H9 (cell line): ENCODE measurements around the gene MED27. TPM values are rescaled to one million over a fixed set of nuclear protein-coding genes. Genes with fewer than 3 reads are reported as not detected.

ENCODE experiments used
- DNase-seq: peaks from one replicate; pipeline ENCODE4 v3.0.0-alpha.2; 2017
- H2AFZ ChIP-seq: one replicate; pipeline ENCODE4 v1.6.1; 2013; ENCODE audit warnings: mild to moderate bottlenecking, low read length, control low read depth, moderate library complexity
- H2AK5ac ChIP-seq: 2 replicates; pipeline ENCODE4 v1.6.1; 2013; ENCODE audit warnings: low read length, control low read depth, mixed read lengths; ENCODE audit not compliant: insufficient read length
- H2BK120ac ChIP-seq: one replicate; pipeline ENCODE4 v1.6.1; 2013; ENCODE audit warnings: low read depth, mild to moderate bottlenecking, low read length, control low read depth, inconsistent platforms; ENCODE audit not compliant: poor library complexity, severe bottlenecking
- H2BK12ac ChIP-seq: 2 replicates; pipeline ENCODE4 v1.6.1; 2013; ENCODE audit warnings: low read length, control low read depth, mixed read lengths, low read depth; ENCODE audit not compliant: insufficient read length
- H2BK15ac ChIP-seq: 2 replicates; pipeline ENCODE4 v1.6.1; 2013; ENCODE audit warnings: low read depth, low read length, control low read depth
- H2BK20ac ChIP-seq: one replicate; pipeline ENCODE4 v1.6.1; 2013; ENCODE audit warnings: low read depth, mild to moderate bottlenecking, low read length, control low read depth, inconsistent platforms; ENCODE audit not compliant: poor library complexity, severe bottlenecking
- H2BK5ac ChIP-seq: 2 replicates; pipeline ENCODE4 v1.6.1; 2013; ENCODE audit warnings: low read length, control low read depth, mixed read lengths; ENCODE audit not compliant: insufficient read length
- H3K14ac ChIP-seq: 2 replicates; pipeline ENCODE4 v1.6.1; 2013; ENCODE audit warnings: low read length, control low read depth; ENCODE audit not compliant: insufficient read depth
- H3K18ac ChIP-seq: 2 replicates; pipeline ENCODE4 v1.6.1; 2013; ENCODE audit warnings: low read depth, mild to moderate bottlenecking, mixed read lengths, low read length, control low read depth; ENCODE audit not compliant: insufficient read length
- H3K23ac ChIP-seq: 2 replicates; pipeline ENCODE4 v1.6.1; 2013; ENCODE audit warnings: low read length, control low read depth, mixed read lengths, low read depth; ENCODE audit not compliant: insufficient read length
- H3K23me2 ChIP-seq: 2 replicates; pipeline ENCODE4 v1.6.1; 2013; ENCODE audit warnings: low read depth, mild to moderate bottlenecking, mixed read lengths, low read length, control low read depth; ENCODE audit not compliant: insufficient read length, poor library complexity, severe bottlenecking
- H3K27ac ChIP-seq: 2 replicates; pipeline ENCODE4 v1.5.1; 2013; ENCODE audit warnings: low read length, control low read depth, mixed read lengths, low read depth; ENCODE audit not compliant: insufficient read length
- H3K27me3 ChIP-seq: 2 replicates; pipeline ENCODE4 v1.6.1; 2013; ENCODE audit warnings: low read length, control low read depth, inconsistent platforms; ENCODE audit not compliant: insufficient read depth
- H3K4ac ChIP-seq: 2 replicates; pipeline ENCODE4 v1.6.1; 2013; ENCODE audit warnings: low read depth, mild to moderate bottlenecking, control low read depth, inconsistent platforms, low read length, moderate library complexity
- H3K4me1 ChIP-seq: 2 replicates; pipeline ENCODE4 v1.6.1; 2013; ENCODE audit warnings: low read length, control low read depth, inconsistent platforms; ENCODE audit not compliant: insufficient read depth
- H3K4me2 ChIP-seq: 2 replicates; pipeline ENCODE4 v1.6.1; 2013; ENCODE audit warnings: low read length, control low read depth, mixed read lengths; ENCODE audit not compliant: insufficient read length, insufficient read depth
- H3K56ac ChIP-seq: 2 replicates; pipeline ENCODE4 v1.6.1; 2013; ENCODE audit warnings: low read depth, mild to moderate bottlenecking, mixed read lengths, low read length, control low read depth; ENCODE audit not compliant: insufficient read length
- H3K79me1 ChIP-seq: 2 replicates; pipeline ENCODE4 v1.6.1; 2013; ENCODE audit warnings: low read depth, mild to moderate bottlenecking, moderate library complexity, low read length, control low read depth, inconsistent platforms; ENCODE audit not compliant: insufficient read depth, poor library complexity, severe bottlenecking
- H3K79me2 ChIP-seq: 2 replicates; pipeline ENCODE4 v1.6.1; 2013; ENCODE audit warnings: low read length, control low read depth, inconsistent platforms; ENCODE audit not compliant: insufficient read depth
- H3K9ac ChIP-seq: 2 replicates; pipeline ENCODE4 v1.6.1; 2013; ENCODE audit warnings: low read length, control low read depth, mixed read lengths; ENCODE audit not compliant: insufficient read length; ENCODE audit errors: extremely low read depth
- H3K9me3 ChIP-seq: one replicate; pipeline ENCODE4 v1.6.1; 2013; ENCODE audit warnings: low read depth, low read length, inconsistent platforms; ENCODE audit not compliant: control insufficient read depth
- H3T11ph ChIP-seq: one replicate; pipeline ENCODE4 v1.6.1; 2013; ENCODE audit warnings: mild to moderate bottlenecking, low read length, control low read depth, inconsistent platforms
- H4K20me1 ChIP-seq: one replicate; pipeline ENCODE4 v1.6.1; 2013; ENCODE audit not compliant: control insufficient read depth, insufficient read length, insufficient read depth
- H4K5ac ChIP-seq: 2 replicates; pipeline ENCODE4 v1.6.1; 2013; ENCODE audit warnings: low read depth, mild to moderate bottlenecking, mixed read lengths, low read length, control low read depth; ENCODE audit not compliant: insufficient read length
- H4K8ac ChIP-seq: replicated peaks from 2 replicates; pipeline ENCODE4 v1.6.1; 2013; ENCODE audit warnings: low read length, control low read depth, mixed read lengths, low read depth; ENCODE audit not compliant: insufficient read length
- H4K91ac ChIP-seq: 2 replicates; pipeline ENCODE4 v1.6.1; 2013; ENCODE audit warnings: low read depth, mild to moderate bottlenecking, moderate library complexity, mixed read lengths, low read length, control low read depth; ENCODE audit not compliant: insufficient read length
- H3K27ac Mint-ChIP-seq, 3 experiments: 2 replicates in 2 of 3; 3 replicates in 1 of 3; pipeline ENCODE4 v1.8.0; 2020 to 2021; ENCODE audit warnings: mixed read lengths in 3 of 3, mild to moderate bottlenecking in 1 of 3, moderate library complexity in 1 of 3
- H3K27me3 Mint-ChIP-seq: 2 replicates; pipeline ENCODE4 v1.8.0; 2021; ENCODE audit warnings: low read depth, mild to moderate bottlenecking, moderate library complexity, mixed read lengths
- H3K36me3 Mint-ChIP-seq, 3 experiments: 2 replicates in 2 of 3; 3 replicates in 1 of 3; pipeline ENCODE4 v1.8.0; 2020 to 2021; ENCODE audit warnings: low read depth in 3 of 3, mixed read lengths in 3 of 3; ENCODE audit not compliant: insufficient read depth in 1 of 3
- H3K4me1 Mint-ChIP-seq, 2 experiments: 2 replicates each; pipeline ENCODE4 v1.8.0; 2020; ENCODE audit warnings: mixed read lengths in 2 of 2
- H3K4me3 Mint-ChIP-seq, 2 experiments: 2 replicates in 1 of 2; 3 replicates in 1 of 2; pipeline ENCODE4 v1.8.0; 2020 to 2021; ENCODE audit warnings: mild to moderate bottlenecking in 2 of 2, mixed read lengths in 2 of 2, moderate library complexity in 1 of 2
- H3K9me3 Mint-ChIP-seq, 2 experiments: 2 replicates in 1 of 2; 3 replicates in 1 of 2; pipeline ENCODE4 v1.8.0; 2020; ENCODE audit warnings: mild to moderate bottlenecking in 2 of 2, mixed read lengths in 2 of 2, moderate library complexity in 1 of 2
- WGBS: extraction: QIAGEN DNeasy Blood & Tissue Kit; methylation state at CpG from one replicate; pipeline ENCODE4 v1.1.7; 2013; ENCODE audit warnings: missing lambda C conversion rate, low lambda C conversion rate, mixed read lengths; ENCODE audit not compliant: insufficient read length; ENCODE audit errors: extremely low coverage; 5-methylcytosine and 5-hydroxymethylcytosine counted together
- total RNA-seq: library from RNA; stranded (reverse); gene quantifications from 2 replicates; pipeline ENCODE4 v1.2.1, GENCODE V29; 2021
- TF ChIP-seq, protein P1 (sequence below): fragments of 200-600 bp; sonication (generic); conservative IDR thresholded peaks from 3 replicates; pipeline ENCODE4 v1.8.0; 2021; ENCODE audit warnings: antibody characterized with exemption, mild to moderate bottlenecking

Gene MED27
- total RNA-seq, 1 experiment from 2014 or later, result 33.5 TPM

DNA sequence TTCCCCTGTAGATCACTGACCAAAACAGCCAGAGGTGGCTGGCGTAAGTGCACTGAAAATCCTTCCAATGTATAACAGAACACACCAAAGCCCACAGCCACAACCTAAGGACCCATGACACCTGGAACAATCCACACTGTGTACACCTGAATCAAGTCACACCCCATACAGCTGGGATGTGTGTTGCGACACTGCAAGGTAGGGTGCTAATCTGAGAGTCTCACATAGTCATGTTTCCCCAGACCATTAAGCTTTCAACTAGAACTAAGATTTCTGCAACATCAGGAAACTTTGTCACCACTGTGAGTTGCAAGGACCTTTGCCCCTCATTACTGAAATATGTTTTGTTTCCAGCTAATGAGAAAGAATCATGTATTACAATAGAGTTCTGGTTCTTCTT is 59.4 kb downstream of the MED27 start:
- Mint-ChIP-seq H3K9me3 (no peaks in the 10 kb centered on the region), H3K36me3 (no peaks in the 10 kb centered on the region), H3K4me1 (peaks cover 41 to 42% of the 10 kb centered on the region in 2 experiments), H3K27me3 (no peaks in the 10 kb centered on the region), H3K27ac (no peak overlapping the region; a peak in 1 of 7 replicates), H3K4me3 (no peak overlapping the region)
- Histone ChIP-seq H2BK120ac (no peak overlapping the region), H2BK20ac (no peak overlapping the region), H4K5ac (no peak overlapping the region), H3K4ac (no peak overlapping the region), H3K27me3 (no peaks in the 10 kb centered on the region), H3K9ac (no peak overlapping the region), H3K23ac (no peak overlapping the region), H3K4me1 (peaks cover 5% of the 10 kb centered on the region; the same call in 1 of the 2 replicates), H3K14ac (no peak overlapping the region), H2BK15ac (no peak overlapping the region), H2BK12ac (no peak overlapping the region), H3K4me2 (no peak overlapping the region), H3K79me1 (no peaks in the 10 kb centered on the region), H4K20me1 (peaks cover 3% of the 10 kb centered on the region), H2BK5ac (no peak overlapping the region), H3K27ac (no peak overlapping the region), H3K9me3 (no peaks in the 10 kb centered on the region), H3K18ac (no peak overlapping the region), H3K23me2 (no peaks in the 10 kb centered on the region), H3T11ph (no peak overlapping the region), H2AK5ac (no peak overlapping the region), H2AFZ (no peak overlapping the region), H3K56ac (no peak overlapping the region), H4K91ac (no peak overlapping the region), H4K8ac (no peak overlapping the region), H3K79me2 (no peaks in the 10 kb centered on the region)
- no peak for DNase-seq
- WGBS, result no CpG with 5 or more reads among the region's 2 CpGs
- TF ChIP-seq, protein P1, sequence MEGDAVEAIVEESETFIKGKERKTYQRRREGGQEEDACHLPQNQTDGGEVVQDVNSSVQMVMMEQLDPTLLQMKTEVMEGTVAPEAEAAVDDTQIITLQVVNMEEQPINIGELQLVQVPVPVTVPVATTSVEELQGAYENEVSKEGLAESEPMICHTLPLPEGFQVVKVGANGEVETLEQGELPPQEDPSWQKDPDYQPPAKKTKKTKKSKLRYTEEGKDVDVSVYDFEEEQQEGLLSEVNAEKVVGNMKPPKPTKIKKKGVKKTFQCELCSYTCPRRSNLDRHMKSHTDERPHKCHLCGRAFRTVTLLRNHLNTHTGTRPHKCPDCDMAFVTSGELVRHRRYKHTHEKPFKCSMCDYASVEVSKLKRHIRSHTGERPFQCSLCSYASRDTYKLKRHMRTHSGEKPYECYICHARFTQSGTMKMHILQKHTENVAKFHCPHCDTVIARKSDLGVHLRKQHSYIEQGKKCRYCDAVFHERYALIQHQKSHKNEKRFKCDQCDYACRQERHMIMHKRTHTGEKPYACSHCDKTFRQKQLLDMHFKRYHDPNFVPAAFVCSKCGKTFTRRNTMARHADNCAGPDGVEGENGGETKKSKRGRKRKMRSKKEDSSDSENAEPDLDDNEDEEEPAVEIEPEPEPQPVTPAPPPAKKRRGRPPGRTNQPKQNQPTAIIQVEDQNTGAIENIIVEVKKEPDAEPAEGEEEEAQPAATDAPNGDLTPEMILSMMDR, result no peak
